ENCODE results near the gene ZBP1.

Gene ZBP1

GRCh38 chr20:57570145-57570850 is 49.9 kb downstream of the ZBP1 start:
- no peak overlapping the region for H3K4me3 ChIP-seq (ENCODE audit: low read length)
- no peak for TF ChIP-seq ZNF274 (IDR thresholded peaks at IDR 0.05; ENCODE audit: low read depth, low read length)

GRCh38 chr20:57568960-57569359 is 51.3 kb downstream of the ZBP1 start:
- no peak overlapping the region for H3K4me3 ChIP-seq (ENCODE audit: low read length)
- TF ChIP-seq ZNF274 (IDR thresholded peaks at IDR 0.05; ENCODE audit: low read depth, low read length) = no peak

- no peak overlapping the region for H3K4me3 ChIP-seq (ENCODE audit: low read length)
- TF ChIP-seq ZNF274 (IDR thresholded peaks at IDR 0.05; ENCODE audit: low read depth, low read length) = no peak
Observed at GRCh38 chr20:57568088-57568896, 51.9 kb downstream of the ZBP1 start.

- no peak overlapping the region for H3K4me3 ChIP-seq (ENCODE audit: low read length)
- no peak for TF ChIP-seq ZNF274 (IDR thresholded peaks at IDR 0.05; ENCODE audit: low read depth, low read length)
Observed at GRCh38 chr20:57567471-57568079, 52.7 kb downstream of the ZBP1 start.

GRCh38 chr20:57566803-57567459 is 53.3 kb downstream of the ZBP1 start:
- no peak overlapping the region for H3K4me3 ChIP-seq (ENCODE audit: low read length)
- TF ChIP-seq ZNF274 (IDR thresholded peaks at IDR 0.05; ENCODE audit: low read depth, low read length) = no peak

GRCh38 chr20:57566399-57566798 is 53.8 kb downstream of the ZBP1 start:
- TF ChIP-seq ZNF274 (IDR thresholded peaks at IDR 0.05; ENCODE audit: low read depth, low read length) = no peak

GRCh38 chr20:57564951-57565642 is 55.1 kb downstream of the ZBP1 start:
- H3K4me3 ChIP-seq (ENCODE audit: low read length) = no peak overlapping the region

More at GRCh38 chr20:57566399-57566798, 53.8 kb downstream of the ZBP1 start:
- no peak overlapping the region for H3K4me3 ChIP-seq (ENCODE audit: low read length)

GRCh38 chr20:57564180-57564802 is 55.9 kb downstream of the ZBP1 start:
- TF ChIP-seq ZNF274 (IDR thresholded peaks at IDR 0.05; ENCODE audit: low read depth, low read length) = no peak
- no peak overlapping the region for H3K4me3 ChIP-seq (ENCODE audit: low read length)

More at GRCh38 chr20:57564951-57565642, 55.1 kb downstream of the ZBP1 start:
- TF ChIP-seq ZNF274 (IDR thresholded peaks at IDR 0.05; ENCODE audit: low read depth, low read length) = no peak

GRCh38 chr20:57563522-57563921 is 56.7 kb downstream of the ZBP1 start:
- no peak overlapping the region for H3K4me3 ChIP-seq (ENCODE audit: low read length)
- no peak for TF ChIP-seq ZNF274 (IDR thresholded peaks at IDR 0.05; ENCODE audit: low read depth, low read length)

GRCh38 chr20:57562541-57563465 is 57.4 kb downstream of the ZBP1 start:
- TF ChIP-seq ZNF274 (IDR thresholded peaks at IDR 0.05; ENCODE audit: low read depth, low read length) = no peak
- no peak overlapping the region for H3K4me3 ChIP-seq (ENCODE audit: low read length)

GRCh38 chr20:57561356-57562279 is 58.6 kb downstream of the ZBP1 start:
- no peak overlapping the region for H3K4me3 ChIP-seq (ENCODE audit: low read length)
- TF ChIP-seq ZNF274 (IDR thresholded peaks at IDR 0.05; ENCODE audit: low read depth, low read length) = no peak
